ES-I3 (cell line): ENCODE data around the gene ABCC1.
"Not testable (repeated sequence)": the region's sequence is repeated elsewhere in the genome, so short reads cannot be mapped to it uniquely, and the experiment has no call there.

Experiments used
- H3K36me3 ChIP-seq: 2 replicates; pipeline ENCODE4 v1.6.1; 2013; ENCODE audit warnings: mild to moderate bottlenecking, low read length, control low read depth, moderate library complexity; ENCODE audit not compliant: insufficient read depth
- H3K4me1 ChIP-seq: 2 replicates; pipeline ENCODE4 v1.6.1; 2013; ENCODE audit warnings: mild to moderate bottlenecking, control low read depth, low read length; ENCODE audit not compliant: insufficient read depth
- H3K9ac ChIP-seq: 2 replicates; pipeline ENCODE4 v1.6.1; 2013; ENCODE audit warnings: low read depth, mild to moderate bottlenecking, low read length, moderate library complexity
- H3K9me3 ChIP-seq: 2 replicates; pipeline ENCODE4 v1.6.1; 2013; ENCODE audit warnings: mild to moderate bottlenecking, low read length, moderate library complexity; ENCODE audit not compliant: control insufficient read depth, insufficient read depth

The ABCC1 gene

DNA sequence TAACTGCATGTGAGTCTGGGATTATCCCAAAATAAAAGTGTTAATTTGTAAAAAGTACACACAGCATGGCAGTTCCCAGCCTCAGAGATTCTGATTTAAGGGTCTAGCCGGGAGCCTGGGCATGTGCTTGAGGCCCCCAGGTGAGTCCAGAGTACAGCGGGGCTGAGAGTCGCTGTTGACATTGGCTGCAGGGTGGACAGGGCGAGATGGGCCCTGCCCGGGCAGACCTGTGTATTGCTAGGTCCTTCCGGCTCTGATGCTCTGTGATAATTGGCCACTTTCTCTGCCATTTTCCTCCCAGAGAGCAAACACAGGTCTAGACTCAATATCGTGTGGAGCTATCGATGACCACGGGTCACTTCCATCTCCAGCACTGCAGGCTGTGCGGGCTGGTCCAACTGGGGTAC is 200.3 kb downstream of the ABCC1 start:
- Histone ChIP-seq H3K9me3 (no peaks in the 10 kb centered on the region), H3K9ac (no peak overlapping the region), H3K36me3 (no peaks in the 10 kb centered on the region), H3K4me1 (no peaks in the 10 kb centered on the region)

DNA sequence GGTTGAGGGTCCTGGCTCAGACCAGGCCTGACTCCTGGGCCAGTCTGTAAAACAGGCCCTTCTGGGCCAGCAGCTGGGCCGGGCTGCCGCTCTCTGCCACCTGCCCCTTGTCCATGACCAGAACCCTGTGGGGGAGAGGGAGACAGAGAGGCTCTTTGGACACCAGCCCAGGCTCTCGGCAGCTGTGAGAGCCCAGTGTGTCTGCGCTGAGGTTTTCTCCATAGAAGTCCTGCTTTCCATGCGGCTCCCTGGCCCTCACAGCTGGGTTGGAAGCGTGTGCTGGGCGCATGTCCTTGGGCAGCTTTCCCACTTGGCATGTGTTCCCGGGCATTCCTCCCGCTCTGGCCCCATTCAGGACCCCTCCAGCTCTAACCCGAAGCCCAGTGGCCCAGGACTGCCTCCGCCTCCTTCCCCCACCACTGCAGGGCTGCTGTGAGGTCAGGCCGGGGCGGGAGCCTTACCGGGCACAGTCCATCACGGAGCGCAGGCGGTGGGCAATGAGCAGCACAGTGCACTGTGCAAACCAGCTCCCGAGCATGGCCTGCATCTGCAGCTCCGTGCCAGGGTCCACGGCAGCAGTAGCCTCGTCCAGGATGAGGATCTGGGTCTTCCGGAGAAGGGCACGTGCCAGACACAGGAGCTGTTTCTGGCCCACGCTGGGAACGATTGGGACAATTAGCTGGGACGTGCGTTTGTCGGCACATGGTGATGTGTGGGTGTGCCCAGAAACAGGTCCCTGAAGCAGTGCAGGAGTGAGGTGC is 200.9 kb downstream of the ABCC1 start:
- no peaks in the 10 kb centered on the region for H3K36me3 ChIP-seq
- H3K4me1 ChIP-seq: no peaks in the 10 kb centered on the region
- no peak overlapping the region for H3K9ac ChIP-seq
- no peaks in the 10 kb centered on the region for H3K9me3 ChIP-seq

DNA sequence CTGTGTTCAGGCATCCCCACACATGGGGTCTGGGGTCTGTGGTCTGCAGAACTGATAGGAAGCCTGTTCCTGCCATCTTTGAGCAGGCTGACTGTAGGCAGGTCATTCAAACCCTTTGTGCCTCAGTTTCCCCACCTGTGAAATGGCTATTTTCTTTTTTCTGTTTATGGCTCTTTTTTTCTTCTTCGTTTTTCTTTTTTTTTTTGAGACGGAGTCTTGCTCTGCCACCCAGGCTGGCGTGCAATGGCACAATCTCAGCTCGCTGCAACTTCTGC is 201.4 kb downstream of the ABCC1 start:
- H3K4me1 ChIP-seq: no peaks in the 10 kb centered on the region
- H3K9ac ChIP-seq: no peak overlapping the region
- no peaks in the 10 kb centered on the region for H3K36me3 ChIP-seq
- H3K9me3 ChIP-seq: no peaks in the 10 kb centered on the region

DNA sequence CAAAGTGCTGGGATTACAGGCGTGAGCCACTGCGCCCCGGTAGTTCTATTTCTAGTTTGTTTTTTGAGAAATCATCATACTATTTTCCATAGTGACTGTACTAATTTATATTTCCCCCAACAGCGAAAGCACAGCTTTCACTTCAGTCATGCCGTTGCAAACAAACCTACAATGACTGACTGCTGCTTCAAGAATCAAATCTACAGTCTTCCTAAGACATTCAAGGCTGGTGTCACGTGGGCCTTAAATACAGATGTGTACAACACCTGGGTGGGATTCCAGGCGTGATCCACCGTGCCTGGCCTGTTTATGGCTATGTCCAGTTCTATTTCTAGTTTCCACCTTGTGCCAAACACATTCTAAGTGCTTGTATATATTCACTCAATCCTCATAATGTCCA is 201.9 kb downstream of the ABCC1 start:
- Histone ChIP-seq H3K36me3 (no peaks in the 10 kb centered on the region), H3K9me3 (no peaks in the 10 kb centered on the region), H3K4me1 (no peaks in the 10 kb centered on the region), H3K9ac (no peak overlapping the region)

DNA sequence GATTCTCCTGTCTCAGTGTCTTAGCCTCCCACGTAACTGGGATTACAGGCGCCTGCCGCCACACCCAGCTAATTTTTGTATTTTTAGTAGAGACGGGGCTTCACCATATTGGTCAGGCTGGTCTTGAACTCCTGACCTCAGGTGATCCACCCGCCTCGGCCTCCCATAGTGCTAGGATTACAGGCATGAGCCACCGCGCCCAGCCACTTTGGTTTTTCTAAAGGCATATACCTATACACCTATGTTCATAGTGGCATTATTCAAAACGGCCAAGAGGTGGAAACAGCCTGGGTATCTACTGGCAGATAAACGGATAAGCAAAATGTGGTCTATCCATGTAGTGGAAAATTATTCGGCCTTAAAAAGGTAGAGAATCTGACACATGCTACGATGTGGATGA is 203.6 kb downstream of the ABCC1 start:
- H3K9me3 ChIP-seq, H3K4me1 ChIP-seq, H3K9ac ChIP-seq, H3K36me3 ChIP-seq: not testable (repeated sequence)

DNA sequence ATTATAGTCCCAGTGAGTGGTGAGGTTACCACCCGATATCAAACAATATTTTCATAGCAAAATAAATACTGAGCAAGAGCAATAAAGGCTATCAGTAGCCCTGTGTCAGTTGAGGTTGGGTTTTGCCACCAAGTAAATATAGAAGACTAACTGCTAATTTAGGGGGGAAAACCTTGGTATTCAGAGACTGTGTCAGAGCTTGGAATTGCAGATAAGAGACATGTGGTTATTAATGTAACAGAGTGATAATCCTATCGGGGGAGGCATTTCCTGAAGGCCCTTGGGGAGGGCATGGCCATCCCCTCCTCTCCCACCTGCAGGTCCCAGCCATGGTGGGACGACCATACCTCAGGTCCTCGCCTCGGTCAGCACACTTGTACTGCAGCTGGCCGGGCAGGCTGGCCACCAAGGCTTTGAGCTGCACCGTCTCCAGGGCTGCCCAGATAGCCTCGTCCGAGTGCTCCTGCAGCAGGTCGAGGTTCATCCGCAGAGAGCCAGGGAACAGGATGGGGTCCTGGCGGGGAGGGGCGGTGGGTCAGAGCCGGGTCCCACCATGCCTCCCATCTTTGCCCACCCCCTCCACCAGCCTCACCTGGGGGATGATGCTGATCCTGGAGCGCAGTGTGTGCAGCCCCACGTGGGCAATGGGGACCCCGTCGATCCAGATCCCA is 205.0 kb downstream of the ABCC1 start:
- peaks cover 13% of the 10 kb centered on the region for H3K9me3 ChIP-seq
- no peaks in the 10 kb centered on the region for H3K4me1 ChIP-seq
- no peaks in the 10 kb centered on the region for H3K36me3 ChIP-seq
- H3K9ac ChIP-seq: no peak overlapping the region

DNA sequence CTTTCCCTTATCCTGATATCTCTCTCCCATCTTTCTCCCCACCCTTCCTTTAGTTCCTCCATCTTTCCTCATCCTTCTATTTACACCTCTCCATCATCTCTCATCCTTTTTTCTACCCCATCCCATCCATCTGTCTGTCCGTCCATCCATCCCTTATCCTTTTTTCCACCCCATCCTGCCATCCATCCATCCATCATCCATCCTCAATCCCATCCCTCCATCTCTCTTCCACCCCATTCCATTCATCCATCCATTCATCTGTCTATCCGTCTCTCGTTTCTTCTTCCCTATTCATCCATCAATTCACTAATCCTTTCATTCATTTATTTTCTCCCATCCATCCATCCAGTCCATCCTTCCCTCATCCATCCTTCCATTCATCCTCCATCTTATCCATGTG is 205.8 kb downstream of the ABCC1 start:
- Histone ChIP-seq H3K9ac (no peak overlapping the region), H3K9me3 (peaks cover 18% of the 10 kb centered on the region), H3K4me1 (no peaks in the 10 kb centered on the region), H3K36me3 (no peaks in the 10 kb centered on the region)

DNA sequence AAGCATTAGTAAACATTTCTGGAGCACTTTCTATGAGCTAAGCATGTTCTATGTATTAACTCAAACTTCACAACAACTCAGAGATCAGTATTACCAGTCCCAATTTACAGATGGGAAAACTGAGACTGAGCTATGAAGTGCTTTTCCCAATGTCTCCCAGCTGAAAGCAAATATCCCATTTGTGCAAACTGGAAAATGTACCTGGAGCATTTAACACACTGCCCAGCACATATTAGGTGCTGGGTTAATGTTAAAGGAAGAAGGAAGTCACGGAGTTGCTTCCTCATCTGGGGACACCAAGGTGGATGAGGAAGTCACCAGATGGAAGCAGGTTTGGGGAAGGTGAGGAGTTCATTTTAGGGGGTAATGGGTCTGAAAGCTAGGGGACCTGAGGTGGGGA is 207.8 kb downstream of the ABCC1 start:
- Histone ChIP-seq H3K4me1 (no peaks in the 10 kb centered on the region), H3K9ac (no peak overlapping the region), H3K36me3 (no peaks in the 10 kb centered on the region), H3K9me3 (peaks cover 18% of the 10 kb centered on the region)

DNA sequence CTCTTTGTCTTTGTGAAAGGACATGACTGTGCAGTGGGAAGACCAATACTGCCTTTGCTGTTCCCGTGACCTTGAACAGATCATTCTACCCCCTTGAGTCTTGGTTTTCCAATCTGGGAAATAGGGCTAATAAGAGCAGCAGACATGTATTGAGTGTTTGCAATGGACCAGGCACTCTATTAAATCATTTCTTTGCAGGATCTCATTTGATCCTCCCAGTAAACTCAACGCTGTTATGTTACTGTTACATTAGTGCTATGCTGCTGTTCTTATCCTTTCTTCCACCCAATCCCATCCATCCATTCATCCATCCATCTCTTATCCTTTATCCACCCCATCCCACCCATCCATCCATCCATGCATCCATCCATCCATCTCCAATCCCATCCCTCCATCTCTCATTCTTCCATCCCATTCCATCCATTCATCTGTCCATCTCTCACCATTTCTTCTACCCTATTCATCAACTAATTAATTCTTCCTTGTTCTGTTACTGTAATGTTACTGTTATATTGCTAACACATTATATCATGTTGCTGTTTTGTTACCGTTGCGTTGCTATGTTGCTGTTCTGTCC is 208.8 kb downstream of the ABCC1 start:
- Histone ChIP-seq H3K36me3 (no peaks in the 10 kb centered on the region), H3K9ac (no peak overlapping the region), H3K9me3 (peaks cover 18% of the 10 kb centered on the region), H3K4me1 (no peaks in the 10 kb centered on the region)

DNA sequence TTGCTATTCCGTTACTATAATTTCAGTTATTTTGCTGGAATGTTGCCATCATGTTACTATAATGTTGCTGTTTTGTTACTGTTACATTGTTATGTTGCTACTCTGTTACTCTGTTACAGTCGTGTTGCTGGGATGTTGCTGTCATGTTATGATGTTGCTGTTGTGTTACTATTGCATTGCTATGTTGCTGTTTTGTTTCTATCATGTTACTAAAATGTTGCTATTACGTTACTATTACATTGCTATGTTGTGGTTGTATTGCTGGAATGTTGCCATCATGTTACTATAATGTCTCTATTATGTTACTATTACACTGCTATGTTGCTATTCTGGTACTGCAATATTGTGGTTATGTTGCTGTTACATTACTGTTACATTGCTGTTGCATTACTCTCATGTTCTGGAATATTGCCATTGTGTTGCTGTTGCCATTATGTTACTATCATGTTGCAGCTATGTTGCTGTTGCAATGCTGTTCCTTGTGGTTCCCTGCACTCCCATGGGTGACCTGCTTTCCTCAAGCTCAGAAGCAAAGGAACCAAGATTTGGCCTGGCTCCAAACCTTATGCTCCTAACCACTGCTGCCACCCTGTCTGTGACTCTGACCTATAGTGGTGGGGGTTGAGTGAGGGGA is 209.4 kb downstream of the ABCC1 start:
- Histone ChIP-seq H3K36me3 (no peaks in the 10 kb centered on the region), H3K9ac (no peak overlapping the region), H3K4me1 (no peaks in the 10 kb centered on the region), H3K9me3 (peaks cover 18% of the 10 kb centered on the region)

DNA sequence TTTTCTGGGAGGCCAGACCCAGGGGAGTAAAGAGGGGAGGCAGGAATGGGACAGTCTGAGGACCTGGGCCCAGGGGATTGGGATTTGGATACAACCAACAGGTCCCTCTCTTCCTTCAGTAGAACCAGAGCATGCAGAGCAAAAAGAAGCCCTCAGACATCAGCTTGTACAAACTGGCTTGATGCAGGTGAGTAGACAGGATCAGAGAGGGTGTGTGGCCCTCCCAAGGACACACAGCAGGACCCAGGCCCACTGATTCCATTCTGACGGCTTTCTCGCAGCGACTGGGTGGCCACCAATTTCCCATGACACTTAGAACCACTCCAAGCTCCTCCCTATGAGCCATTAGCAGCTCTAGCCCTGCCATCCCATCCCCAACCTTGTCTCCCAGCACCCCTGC is 210.2 kb downstream of the ABCC1 start:
- Histone ChIP-seq H3K9me3 (peaks cover 18% of the 10 kb centered on the region), H3K36me3 (no peaks in the 10 kb centered on the region), H3K4me1 (no peaks in the 10 kb centered on the region), H3K9ac (no peak overlapping the region)

DNA sequence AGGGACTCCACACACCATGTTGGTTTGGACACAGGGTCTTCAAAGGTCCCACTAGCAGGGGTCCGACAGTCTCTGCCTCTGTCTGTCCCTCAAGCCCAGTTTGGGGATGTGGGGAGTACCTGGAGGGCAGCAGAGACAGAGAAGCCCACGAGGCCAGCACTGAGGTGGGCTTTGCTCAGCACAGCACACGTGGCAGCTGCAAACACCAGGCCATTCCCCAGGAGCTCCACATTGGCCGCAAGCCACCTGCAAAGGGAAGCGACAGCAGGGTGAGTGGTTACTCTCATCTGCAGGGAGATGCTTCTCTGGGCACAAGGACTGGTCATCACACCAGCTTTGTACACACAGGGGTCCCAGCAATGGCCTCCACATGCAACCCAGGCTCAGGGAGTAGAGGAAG is 211.9 kb downstream of the ABCC1 start:
- no peaks in the 10 kb centered on the region for H3K4me1 ChIP-seq
- no peak overlapping the region for H3K9ac ChIP-seq
- no peaks in the 10 kb centered on the region for H3K36me3 ChIP-seq
- peaks cover 18% of the 10 kb centered on the region for H3K9me3 ChIP-seq

DNA sequence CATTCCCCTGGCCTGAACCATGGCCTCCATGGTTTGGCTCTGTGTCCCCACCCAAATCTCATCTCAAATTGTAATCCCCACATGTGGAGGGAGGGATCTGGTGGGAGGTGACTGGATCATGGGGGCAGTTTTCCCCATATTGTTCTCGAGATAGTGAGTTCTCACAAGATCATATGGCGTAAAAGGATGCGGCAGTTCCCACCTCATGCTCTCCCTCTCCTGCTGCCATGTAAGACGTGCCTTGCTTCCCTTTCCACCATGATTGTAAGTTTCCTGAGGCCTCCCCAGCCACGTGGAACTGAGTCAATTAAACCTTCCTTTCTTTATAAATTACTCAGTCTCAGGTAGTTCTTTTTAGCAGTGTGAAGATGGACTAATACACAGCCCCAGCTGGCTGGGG is 212.4 kb downstream of the ABCC1 start:
- H3K4me1 ChIP-seq, H3K9ac ChIP-seq, H3K36me3 ChIP-seq: not testable (repeated sequence)
- peaks cover 18% of the 10 kb centered on the region for H3K9me3 ChIP-seq

DNA sequence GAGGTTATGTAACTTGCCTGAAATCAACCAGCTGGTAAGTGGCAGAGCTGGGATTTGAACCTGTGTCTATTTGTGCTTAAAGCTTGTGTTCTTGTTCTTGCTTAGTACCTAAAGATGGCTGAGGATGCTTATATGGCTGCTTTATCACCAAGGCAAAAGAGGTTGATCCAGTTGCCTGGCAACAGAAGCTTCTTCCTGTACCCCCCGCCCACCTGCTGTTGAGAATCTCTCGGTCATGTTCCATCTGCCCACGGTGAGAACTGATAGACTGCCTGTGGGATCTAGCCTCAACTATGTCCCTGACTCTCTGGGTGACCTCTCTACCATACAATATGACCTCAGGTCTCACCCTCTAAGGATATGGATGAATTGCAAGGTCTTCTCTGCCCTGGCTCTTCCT is 213.2 kb downstream of the ABCC1 start:
- Histone ChIP-seq H3K36me3 (no peaks in the 10 kb centered on the region), H3K9me3 (peaks cover 15% of the 10 kb centered on the region), H3K9ac (no peak overlapping the region), H3K4me1 (no peaks in the 10 kb centered on the region)

DNA sequence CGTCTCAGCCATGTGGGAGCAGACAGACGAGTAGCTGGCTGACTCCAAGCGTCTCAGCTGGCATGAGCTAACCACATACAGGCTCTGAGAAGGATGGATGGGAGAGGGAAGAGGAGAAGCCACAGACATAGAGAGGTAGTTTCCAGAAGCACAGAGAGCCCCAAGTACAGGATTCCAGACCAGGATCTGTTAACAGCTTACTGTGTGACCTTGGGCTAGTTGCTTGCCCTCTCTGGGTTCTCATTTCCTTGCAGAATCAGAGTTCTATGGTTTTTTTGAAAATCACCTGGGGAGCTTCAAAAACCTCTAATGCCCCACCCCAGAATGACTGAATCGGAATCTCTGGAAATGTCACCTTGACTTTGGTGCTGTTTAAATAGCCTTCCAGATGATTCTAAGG is 213.7 kb downstream of the ABCC1 start:
- H3K9me3 ChIP-seq: peaks cover 12% of the 10 kb centered on the region
- H3K36me3 ChIP-seq: no peaks in the 10 kb centered on the region
- no peaks in the 10 kb centered on the region for H3K4me1 ChIP-seq

More for the DNA sequence above, 213.7 kb downstream of the ABCC1 start:
- no peak overlapping the region for H3K9ac ChIP-seq
